GM19099 (cell line): ENCODE data around the gene COPS7B.

Source experiments
- POLR2A ChIP-seq: IDR thresholded peaks from 3 replicates; pipeline ENCODE4 v1.6.1; 2011; ENCODE audit warnings: low read depth; ENCODE audit not compliant: insufficient read length; ENCODE audit errors: extremely low read depth

Gene COPS7B

GRCh38 chr2:231819447-231820042 is 33.3 kb downstream of the COPS7B start:
- TF ChIP-seq POLR2A: no peak

GRCh38 chr2:231820786-231821303 is 34.6 kb downstream of the COPS7B start:
- no peak for TF ChIP-seq POLR2A

- no peak for TF ChIP-seq POLR2A
Measured at GRCh38 chr2:231821908-231822307, 35.7 kb downstream of the COPS7B start.

- no peak for TF ChIP-seq POLR2A
Measured at GRCh38 chr2:231853105-231853504, 66.9 kb downstream of the COPS7B start.

- TF ChIP-seq POLR2A: no peak
Measured at GRCh38 chr2:231854616-231855125, 68.4 kb downstream of the COPS7B start.

- TF ChIP-seq POLR2A: no peak
Measured at GRCh38 chr2:231856959-231857358, 70.7 kb downstream of the COPS7B start.
